IPS-NIHi11 (cell line): ENCODE data around the gene GPR45.
"Not testable (repeated sequence)": the region's sequence is repeated elsewhere in the genome, so short reads cannot be mapped to it uniquely, and the experiment has no call there.

Experiments
- DNase-seq: peaks from one replicate; pipeline ENCODE4 v3.0.0; 2012; ENCODE audit warnings: mixed read lengths, low spot score

The GPR45 gene

GRCh38 chr2:105241443-105241842, at the start of gene GPR45:
Gene GPR45 (plus strand): TSS chr2:105241743. CDS start chr2:105241859, 116 bp downstream.
- DNase-seq: no peak

GRCh38 chr2:105194022-105194675, 47.4 kb upstream of the GPR45 start:
- no peak for DNase-seq

- DNase-seq: no peak
Observed at GRCh38 chr2:105196651-105197050, 44.9 kb upstream of the GPR45 start.

- no peak for DNase-seq
Observed at GRCh38 chr2:105215586-105216192, 25.9 kb upstream of the GPR45 start.

GRCh38 chr2:105220604-105221003, 20.9 kb upstream of the GPR45 start:
- no peak for DNase-seq

- DNase-seq: no peak
Observed at GRCh38 chr2:105224444-105224843, 17.1 kb upstream of the GPR45 start.

GRCh38 chr2:105231232-105231619, 10.3 kb upstream of the GPR45 start:
- no peak for DNase-seq

- peak; percentile 65 for DNase-seq
Observed at GRCh38 chr2:105235388-105236059, 6.0 kb upstream of the GPR45 start.

GRCh38 chr2:105236060-105236424, 5.5 kb upstream of the GPR45 start:
- DNase-seq: no peak

- DNase-seq: no peak
Observed at GRCh38 chr2:105237045-105237765, 4.3 kb upstream of the GPR45 start.

- DNase-seq: no peak
Observed at GRCh38 chr2:105238664-105239240, 2.8 kb upstream of the GPR45 start.

- DNase-seq: no peak
Observed at GRCh38 chr2:105239924-105240323, 1.6 kb upstream of the GPR45 start.

GRCh38 chr2:105242286-105242993, 897 bp downstream of the GPR45 start:
- DNase-seq: no peak

- peak; percentile 71 for DNase-seq
Observed at GRCh38 chr2:105243961-105244360, 2.4 kb downstream of the GPR45 start.

GRCh38 chr2:105244451-105244850, 2.9 kb downstream of the GPR45 start:
- no peak for DNase-seq

- no peak for DNase-seq
Observed at GRCh38 chr2:105248316-105249070, 7.0 kb downstream of the GPR45 start.

- no peak for DNase-seq
Observed at GRCh38 chr2:105249181-105249580, 7.6 kb downstream of the GPR45 start.

GRCh38 chr2:105249891-105250290, 8.3 kb downstream of the GPR45 start:
- DNase-seq: no peak

GRCh38 chr2:105251016-105251648, 9.6 kb downstream of the GPR45 start:
- not testable (repeated sequence) for DNase-seq

- no peak for DNase-seq
Observed at GRCh38 chr2:105252271-105252670, 10.7 kb downstream of the GPR45 start.
